GM13976 (cell line): Measurements from ENCODE around the gene MYOM3.

Experiments
- DNase-seq: peaks from one replicate; pipeline ENCODE4 v3.0.0; 2012; ENCODE audit warnings: low spot score
- in situ Hi-C: fragments of 300-500 bp; cut with MboI; formaldehyde crosslinking; loops from one replicate; pipeline ENCODE4 v1.12.0; 2022; ENCODE audit warnings: low sequenced_read_pairs, mixed read lengths, inconsistent platforms; ENCODE audit not compliant: unreplicated experiment
- TF ChIP-seq, protein P1 (sequence below): IDR thresholded peaks from 2 replicates; pipeline ENCODE4 v1.5.1; 2012; ENCODE audit warnings: borderline replicate concordance, mild to moderate bottlenecking; ENCODE audit not compliant: insufficient read depth; ENCODE audit errors: extremely low read depth, missing control alignments, control extremely low read depth

MYOM3 gene

DNA sequence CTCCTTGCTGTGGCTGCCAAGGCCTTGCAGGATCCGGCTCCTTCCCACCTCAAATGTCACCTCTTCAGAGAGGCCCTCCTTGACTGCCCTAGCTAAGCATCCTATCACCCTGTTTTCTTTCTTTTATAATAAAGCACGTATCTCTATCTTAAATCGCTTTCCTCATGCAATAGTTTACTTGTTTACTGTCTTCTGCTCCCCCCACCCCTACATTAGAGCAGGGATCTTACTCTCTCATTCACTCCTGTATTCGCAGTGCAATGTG is 36.4 kb downstream of the MYOM3 start:
- in situ Hi-C loops, result no loop called here
- TF ChIP-seq, protein P1, sequence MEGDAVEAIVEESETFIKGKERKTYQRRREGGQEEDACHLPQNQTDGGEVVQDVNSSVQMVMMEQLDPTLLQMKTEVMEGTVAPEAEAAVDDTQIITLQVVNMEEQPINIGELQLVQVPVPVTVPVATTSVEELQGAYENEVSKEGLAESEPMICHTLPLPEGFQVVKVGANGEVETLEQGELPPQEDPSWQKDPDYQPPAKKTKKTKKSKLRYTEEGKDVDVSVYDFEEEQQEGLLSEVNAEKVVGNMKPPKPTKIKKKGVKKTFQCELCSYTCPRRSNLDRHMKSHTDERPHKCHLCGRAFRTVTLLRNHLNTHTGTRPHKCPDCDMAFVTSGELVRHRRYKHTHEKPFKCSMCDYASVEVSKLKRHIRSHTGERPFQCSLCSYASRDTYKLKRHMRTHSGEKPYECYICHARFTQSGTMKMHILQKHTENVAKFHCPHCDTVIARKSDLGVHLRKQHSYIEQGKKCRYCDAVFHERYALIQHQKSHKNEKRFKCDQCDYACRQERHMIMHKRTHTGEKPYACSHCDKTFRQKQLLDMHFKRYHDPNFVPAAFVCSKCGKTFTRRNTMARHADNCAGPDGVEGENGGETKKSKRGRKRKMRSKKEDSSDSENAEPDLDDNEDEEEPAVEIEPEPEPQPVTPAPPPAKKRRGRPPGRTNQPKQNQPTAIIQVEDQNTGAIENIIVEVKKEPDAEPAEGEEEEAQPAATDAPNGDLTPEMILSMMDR, result no peak
- DNase-seq, result no peak

DNA sequence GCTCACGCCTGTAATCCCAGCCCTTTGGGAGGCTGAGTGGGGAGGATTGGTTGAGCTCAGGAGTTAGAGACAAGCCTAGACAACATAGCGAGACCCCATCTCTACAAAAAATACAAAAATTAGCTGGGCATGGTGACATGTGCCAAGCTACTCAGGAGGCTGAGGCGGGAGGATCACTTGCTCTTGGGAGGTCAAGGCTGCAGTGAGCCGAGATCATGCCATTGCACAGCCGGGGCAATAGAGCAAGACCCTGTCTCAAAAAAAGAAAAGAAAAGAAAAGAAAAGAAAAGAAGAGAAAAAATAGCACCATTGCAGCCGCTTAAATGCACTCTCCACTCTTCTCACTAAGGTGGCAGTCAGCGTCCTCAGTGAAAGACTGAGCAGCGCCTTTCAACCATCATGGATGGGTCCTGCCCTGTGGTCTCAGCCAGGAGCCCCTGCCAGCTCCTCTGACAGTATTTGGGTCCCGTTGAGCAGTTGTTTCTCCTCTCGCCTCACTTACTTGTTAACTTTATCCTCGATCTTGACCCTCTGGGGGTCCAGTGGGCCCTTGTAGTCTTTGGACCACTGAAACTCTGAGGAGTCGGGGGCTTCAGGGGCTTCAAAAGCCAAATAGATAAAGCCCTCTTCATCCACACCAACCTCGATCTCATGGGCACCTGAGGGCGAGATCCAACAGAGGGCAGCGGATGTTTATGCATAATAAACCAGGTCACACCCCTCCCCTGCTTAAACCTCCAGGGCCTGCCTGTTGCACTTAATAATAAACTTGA is 36.9 kb downstream of the MYOM3 start:
- in situ Hi-C loops, result no loop called here
- TF ChIP-seq, protein P1, result no peak
- no peak for DNase-seq

DNA sequence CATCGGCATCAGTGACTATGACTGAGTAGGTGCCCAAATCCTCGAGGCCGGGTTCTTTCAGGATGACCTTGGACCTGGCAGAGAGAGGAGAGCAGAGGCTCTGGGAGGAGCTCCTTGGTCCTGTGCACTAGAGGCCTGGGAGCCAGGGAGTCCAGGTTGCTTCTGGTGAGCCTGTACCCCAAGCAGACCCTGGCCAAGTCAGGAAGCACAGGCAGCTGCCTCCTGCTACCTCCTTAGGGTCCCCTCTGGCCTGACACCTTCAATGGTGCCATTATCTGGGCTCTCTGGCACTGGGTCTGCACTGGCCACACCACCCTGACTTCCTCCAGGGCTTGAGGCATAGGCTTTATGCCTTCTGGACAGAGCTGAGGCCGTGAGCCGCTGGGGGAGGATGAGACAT is 37.7 kb downstream of the MYOM3 start:
- in situ Hi-C loops, result no loop called here
- DNase-seq, result no peak
- TF ChIP-seq, protein P1, result no peak

DNA sequence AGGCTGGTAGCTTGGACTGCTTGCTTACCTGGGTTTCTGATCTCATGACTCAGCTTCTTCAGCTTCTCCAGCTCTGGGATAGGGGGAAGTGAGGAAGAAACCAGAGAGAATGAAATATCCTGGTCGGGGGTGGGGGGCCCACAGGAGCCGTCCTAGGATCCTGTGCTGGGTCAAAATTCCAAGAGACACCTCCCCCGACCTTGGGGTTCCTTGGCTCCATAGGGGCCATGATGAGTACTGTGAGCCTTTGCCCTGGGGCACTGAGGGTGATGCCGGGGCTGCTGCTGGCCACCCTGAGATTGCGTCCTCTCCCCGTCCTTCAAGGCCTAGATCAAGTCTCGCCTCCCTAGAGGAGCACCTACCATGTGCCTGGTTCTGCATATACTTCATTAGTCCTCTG is 40.0 kb downstream of the MYOM3 start:
- no peak for DNase-seq
- in situ Hi-C loops, result no loop called here
- TF ChIP-seq, protein P1, result no peak

DNA sequence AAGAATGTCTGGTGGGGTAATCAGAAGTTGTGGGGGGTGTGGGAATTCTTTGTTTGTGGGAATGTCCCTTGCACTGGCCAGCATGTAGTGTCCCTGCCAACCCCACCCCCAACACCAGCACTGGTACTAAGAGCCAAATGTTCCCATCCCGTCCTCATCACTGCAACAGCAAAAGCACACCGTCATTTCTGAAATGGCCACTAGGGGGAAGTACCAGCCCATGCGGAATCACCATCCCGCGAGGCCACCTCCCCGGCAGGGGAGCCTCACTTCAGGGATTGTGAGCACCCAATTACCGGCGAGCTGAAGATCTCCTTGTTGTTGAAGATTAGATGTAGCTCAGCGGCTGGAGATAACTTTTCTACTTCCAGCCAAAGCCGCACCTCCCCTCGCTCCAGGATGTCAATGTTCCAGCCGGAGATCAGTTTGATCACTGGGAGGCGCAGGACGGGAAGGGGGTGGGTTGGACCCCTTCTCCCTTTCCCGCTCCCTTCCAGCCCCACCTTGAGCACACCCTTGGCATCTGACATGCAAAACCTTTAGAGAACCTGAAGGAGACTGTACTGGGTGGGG is 41.0 kb downstream of the MYOM3 start:
- in situ Hi-C loops, result no loop called here
- TF ChIP-seq, protein P1, result peak; percentile 85
- peak; percentile 88 for DNase-seq

DNA sequence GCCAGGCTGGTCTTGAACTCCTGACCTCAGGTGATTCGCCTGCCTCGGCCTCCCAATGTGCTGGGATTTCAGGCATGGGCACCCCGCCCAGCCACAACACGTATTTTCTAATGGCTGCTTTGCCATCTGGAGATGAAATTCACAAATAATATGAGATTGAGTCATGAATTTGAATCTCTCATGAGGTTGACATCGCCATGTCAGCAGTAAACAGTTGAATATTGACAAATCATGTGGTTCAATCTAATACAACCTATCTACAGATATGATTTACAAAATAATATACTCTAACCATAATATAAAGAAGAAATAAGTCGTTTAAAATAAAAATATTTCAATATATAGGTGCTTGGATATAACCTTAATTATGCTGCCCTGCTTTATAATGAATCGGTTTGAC is 42.1 kb downstream of the MYOM3 start:
- in situ Hi-C loops, result no loop called here
- TF ChIP-seq, protein P1, result no peak
- no peak for DNase-seq

DNA sequence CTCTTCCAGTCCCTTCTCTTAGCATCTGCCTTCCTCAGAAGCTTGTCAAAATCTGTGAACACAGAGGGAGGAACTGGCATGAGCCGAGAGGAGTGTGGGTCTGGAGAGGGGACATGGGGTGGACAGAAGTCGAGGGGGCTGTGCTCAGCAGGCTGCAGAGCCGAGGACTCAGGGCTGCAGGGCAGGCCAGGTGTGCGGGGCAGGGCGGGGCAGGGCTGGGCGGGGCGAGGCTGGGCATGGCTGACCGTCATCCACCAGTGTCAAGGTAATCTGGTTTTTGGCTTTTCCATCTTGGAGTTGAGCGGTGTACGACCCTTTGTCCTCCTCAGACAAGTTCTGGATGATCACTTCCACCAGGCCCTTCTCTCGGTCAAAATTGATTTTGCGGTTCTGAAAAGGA is 44.0 kb downstream of the MYOM3 start:
- in situ Hi-C loops, result no loop called here
- TF ChIP-seq, protein P1, result no peak
- no peak for DNase-seq
